ENCODE data around the gene MRPS25.

The MRPS25 gene

DNA sequence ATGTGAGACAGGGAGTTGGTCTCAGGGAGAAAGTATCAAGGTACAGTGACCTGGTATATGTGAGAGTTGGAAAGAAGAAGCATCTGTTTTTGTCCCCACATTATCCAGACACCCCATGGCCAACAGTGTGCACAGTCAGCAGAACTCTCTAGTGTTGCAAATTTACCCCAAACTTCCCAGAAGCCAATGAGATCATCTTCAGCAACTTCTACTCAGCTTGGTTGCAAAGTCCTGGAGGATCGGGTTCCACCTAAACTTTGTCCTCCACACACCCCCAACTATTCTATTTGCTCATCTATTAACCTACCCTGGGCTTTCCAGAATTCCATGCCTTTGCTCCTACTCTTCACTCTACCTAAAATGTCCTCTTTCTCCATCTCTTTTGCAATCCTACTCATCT, 18.1 kb upstream of the MRPS25 start:
- DNase-seq (ENCODE audit: low read depth in 2 of 3, low spot score in 2 of 3): no peak

- no peak for DNase-seq (ENCODE audit: low read depth in 2 of 3, low spot score in 2 of 3)
Measured at GRCh38 chr3:15081960-15082664, 17.0 kb upstream of the MRPS25 start.

GRCh38 chr3:15079091-15079490, 14.0 kb upstream of the MRPS25 start:
- no peak for DNase-seq (ENCODE audit: low read depth in 2 of 3, low spot score in 2 of 3)

DNA sequence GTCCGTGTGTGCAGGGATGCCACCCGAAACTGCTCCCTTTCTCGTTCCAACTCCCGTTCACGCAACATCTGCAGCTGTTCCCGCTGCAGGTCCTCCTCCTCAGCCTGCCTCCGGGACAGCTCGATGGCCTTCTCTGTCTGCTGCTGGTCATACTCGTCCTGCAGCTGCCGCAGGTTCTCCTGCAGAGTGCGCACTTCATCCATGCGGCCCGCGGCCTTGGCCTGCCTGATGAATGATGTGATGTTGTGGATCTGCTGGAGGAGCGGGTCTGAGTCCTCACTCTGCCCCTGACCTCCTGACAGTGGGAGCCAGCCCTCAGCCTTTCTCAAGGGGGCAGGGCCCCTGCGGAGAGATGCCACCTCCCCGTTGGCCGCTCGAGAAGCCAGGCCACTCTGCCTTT, 9.4 kb upstream of the MRPS25 start:
- DNase-seq (ENCODE audit: low read depth in 2 of 3, low spot score in 2 of 3): no peak

DNA sequence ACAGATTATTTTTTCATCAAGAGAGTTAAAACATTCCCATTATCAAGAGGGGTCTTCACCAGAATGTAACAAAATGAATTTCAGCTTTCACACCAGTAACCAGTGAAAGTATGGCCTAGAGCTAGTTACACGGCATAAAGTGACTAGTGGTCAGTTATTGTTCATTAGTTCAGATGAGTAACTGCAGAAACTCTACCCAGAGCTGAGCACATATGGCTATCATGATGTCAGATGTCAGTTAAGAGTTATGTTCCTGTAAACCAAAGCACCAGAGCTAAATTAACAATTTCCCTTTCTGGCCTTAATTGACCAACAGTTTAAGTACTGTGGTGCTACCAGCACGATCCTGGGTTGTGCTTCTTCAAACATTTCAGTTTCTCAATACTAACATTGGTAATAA, 6.6 kb upstream of the MRPS25 start:
- DNase-seq (ENCODE audit: low read depth in 2 of 3, low spot score in 2 of 3): no peak

DNA sequence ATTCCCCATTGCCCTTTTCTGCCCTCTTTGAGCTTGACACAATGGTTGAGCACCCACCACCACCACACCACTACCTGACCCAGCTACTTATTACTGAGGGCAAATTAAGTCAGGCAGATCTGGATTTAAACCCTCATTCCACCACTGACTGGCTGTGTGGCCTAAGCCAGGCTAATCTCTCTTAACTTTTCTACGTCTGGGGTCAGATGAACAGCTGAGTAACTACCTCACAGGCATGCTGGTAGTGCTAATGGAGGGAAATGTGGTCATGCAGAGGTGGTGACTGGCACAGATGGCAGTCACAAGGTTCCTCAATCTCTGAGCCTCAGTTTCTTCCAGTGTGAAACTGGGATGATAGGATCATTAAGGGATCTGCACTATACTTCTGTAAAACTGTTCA, 4.3 kb upstream of the MRPS25 start:
- no peak for DNase-seq (ENCODE audit: low read depth in 2 of 3, low spot score in 2 of 3)

DNA sequence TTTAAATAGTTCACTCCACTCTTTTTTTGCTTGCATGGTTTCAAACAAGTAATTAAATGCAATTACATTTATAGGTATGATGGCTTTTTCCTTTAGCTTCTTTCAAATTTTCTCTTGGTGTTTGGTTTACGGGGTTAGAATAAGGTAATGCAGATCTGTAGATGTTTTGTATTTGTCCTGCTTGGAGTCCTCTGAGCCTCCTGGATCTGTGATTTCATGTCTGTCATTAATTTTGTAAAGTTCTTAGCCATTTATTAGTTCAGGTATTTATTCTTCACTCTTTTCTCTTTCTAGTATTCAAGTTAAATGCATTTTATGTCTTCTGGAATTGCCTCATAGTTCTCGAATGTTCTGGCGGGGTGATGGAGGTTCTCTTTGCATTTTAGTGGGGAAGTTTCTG, 1.4 kb upstream of the MRPS25 start:
- no peak for DNase-seq (ENCODE audit: low read depth in 2 of 3, low spot score in 2 of 3)

- DNase-seq (ENCODE audit: low read depth in 2 of 3, low spot score in 2 of 3): no peak
Measured at GRCh38 chr3:15065550-15066007, 464 bp upstream of the MRPS25 start.

GRCh38 chr3:15064299-15064834, 748 bp downstream of the MRPS25 start:
- no peak for DNase-seq (ENCODE audit: low read depth in 2 of 3, low spot score in 2 of 3)

GRCh38 chr3:15063656-15064286, 1.3 kb downstream of the MRPS25 start:
- DNase-seq (ENCODE audit: low read depth in 2 of 3, low spot score in 2 of 3): no peak

GRCh38 chr3:15063238-15063637, 1.9 kb downstream of the MRPS25 start:
- DNase-seq (ENCODE audit: low read depth in 2 of 3, low spot score in 2 of 3): no peak

- DNase-seq (ENCODE audit: low read depth in 2 of 3, low spot score in 2 of 3): no peak
Measured at GRCh38 chr3:15060029-15060428, 5.1 kb downstream of the MRPS25 start.

DNA sequence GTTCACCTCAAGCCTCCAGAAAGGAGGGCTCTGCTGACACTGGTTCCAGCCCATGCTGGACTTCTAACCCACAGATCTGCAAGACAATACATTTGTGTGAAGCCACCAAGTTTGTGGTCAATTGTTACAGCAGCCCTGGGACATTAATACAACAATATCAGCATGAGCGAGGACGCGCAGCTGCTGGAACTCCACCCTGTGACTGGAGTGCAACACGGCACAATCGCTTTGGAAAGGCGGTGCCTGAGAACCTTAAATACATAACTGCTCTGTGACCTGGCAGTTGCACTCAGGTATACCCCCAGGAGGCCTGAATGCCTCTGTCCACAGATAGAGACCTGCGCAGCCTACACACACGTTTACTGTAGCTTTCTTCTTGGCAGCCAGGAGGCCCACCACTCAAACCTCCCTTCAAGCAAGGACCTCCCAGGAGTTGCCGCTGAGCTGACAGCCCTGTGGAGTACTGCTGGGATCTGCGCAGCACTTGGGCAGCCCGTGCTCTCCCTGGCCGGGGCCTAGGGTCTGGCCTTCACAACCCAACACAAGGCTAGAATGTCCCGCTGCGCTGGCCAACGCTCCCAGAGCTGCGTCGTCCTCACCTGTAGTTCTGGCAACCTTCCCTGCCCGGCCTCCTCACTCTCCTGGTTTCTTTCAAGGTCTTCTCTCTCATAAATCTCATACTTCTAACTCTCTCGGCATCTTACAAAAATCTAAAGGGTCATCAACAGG, 8.3 kb downstream of the MRPS25 start:
- no peak for DNase-seq (ENCODE audit: low read depth in 2 of 3, low spot score in 2 of 3)

DNA sequence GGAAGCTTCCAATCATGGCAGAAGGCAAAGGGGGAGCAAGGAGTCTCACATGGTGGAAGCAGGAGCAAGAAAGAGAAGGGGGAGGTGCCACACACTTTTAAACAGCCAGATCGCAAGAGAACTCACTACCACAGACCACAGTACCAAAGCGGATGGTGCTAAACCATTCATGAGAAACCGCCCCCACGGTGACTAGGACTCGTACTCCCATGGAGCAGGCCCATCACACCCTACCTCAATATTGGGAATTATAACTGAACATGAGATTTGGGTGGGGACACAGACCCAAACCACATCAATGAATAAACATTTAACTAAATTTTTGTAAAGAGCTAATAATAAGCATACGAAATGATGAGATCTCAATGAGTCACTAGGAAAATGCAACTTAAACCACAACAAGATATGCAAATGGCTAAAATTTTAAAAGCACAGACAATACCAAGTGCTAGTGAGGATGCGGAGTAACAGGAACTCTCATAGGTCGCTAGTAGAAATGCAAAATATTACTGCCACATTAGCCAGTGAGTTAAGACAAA, 10.0 kb downstream of the MRPS25 start:
- peak; percentile 36 to 44 (median 42) for DNase-seq (ENCODE audit: low read depth in 2 of 3, low spot score in 2 of 3)

- no peak for DNase-seq (ENCODE audit: low read depth in 2 of 3, low spot score in 2 of 3)
Measured at GRCh38 chr3:15053541-15053940, 11.6 kb downstream of the MRPS25 start.

DNA sequence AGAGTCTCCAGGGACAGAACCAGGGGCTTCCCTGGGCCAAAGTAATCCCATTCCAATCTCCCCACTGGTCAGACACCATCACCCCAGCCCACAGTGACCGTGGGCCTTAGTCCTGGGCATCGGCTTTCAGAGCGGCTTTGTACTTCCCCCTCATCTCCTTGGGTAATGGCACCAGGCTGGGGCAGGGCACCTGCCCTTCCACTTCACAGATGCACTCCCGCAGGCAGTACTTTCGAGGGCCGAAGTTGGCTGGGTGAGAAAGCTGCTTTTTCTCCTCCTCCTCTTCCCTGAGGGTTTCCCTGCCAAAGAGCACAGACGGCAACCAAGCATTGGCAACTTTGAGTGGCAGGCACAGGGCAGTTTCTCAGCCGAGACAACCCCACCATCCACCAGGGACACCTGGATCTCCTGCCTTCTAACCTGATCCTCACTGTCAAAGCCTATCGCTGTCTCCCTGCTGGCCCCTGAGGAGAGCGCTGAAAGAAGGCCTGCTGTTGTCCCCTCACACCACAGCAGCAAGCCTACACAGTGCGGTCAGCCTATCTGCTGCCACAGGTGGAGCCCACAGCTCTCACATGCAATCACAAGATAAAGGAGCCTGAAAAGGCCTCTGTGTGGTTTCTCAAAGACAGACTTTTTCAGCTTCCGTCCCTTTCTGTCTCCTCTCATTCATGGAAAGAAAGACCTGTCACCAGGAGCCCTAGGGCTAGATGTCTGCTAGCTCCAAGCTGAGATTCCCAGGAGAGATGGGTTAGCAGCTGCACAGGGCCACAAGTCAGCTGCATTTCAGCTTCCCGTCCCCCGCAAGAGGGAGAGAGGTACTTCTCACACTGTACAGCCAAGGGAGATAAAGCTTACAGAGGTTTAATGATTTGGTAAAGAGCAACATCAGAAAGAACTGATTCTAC, 12.5 kb downstream of the MRPS25 start:
- DNase-seq (ENCODE audit: low read depth in 2 of 3, low spot score in 2 of 3): no peak

DNA sequence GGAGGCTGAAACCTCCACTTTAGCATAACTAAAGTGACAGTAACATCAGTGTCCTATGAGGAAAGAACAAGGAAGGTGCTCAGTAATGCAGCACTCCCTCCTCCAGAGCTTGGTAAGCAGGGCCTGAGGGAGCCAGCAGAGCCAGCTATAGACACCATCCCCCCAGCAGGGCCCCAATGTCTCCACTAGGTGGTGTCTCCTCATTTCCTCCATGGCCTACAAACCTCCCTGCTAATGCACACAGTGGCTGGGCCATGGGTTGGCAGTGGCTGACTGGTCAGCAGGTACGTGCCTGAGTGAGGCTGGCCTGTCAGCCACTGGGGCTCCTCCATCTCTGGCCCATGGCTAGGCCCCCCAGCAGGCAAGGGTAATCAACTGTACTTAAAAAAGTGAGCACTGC, 13.6 kb downstream of the MRPS25 start:
- no peak for DNase-seq (ENCODE audit: low read depth in 2 of 3, low spot score in 2 of 3)

GRCh38 chr3:15050405-15051092, 14.6 kb downstream of the MRPS25 start:
- DNase-seq (ENCODE audit: low read depth in 2 of 3, low spot score in 2 of 3): no peak

GRCh38 chr3:15049584-15049983, 15.5 kb downstream of the MRPS25 start:
- no peak for DNase-seq (ENCODE audit: low read depth in 2 of 3, low spot score in 2 of 3)

- no peak for DNase-seq (ENCODE audit: low read depth in 2 of 3, low spot score in 2 of 3)
Measured at GRCh38 chr3:15045667-15046066, 19.4 kb downstream of the MRPS25 start.
